Ascending aorta (tissue), 2 donors: ENCODE results near the gene PPFIA2. TPM values are rescaled to one million over a fixed set of nuclear protein-coding genes. Genes with fewer than 3 reads are reported as not detected.

ENCODE experiments used
- DNase-seq, 2 donors: peaks; one replicate each; pipeline ENCODE4 v3.0.0-alpha.2; 2019; ENCODE audit warnings: low spot score in 2 of 2
- H3K27ac ChIP-seq, 2 donors: fragments of 200-600 bp; sonication (generic); one replicate each; pipeline ENCODE4 v1.5.1; 2016 to 2017; ENCODE audit warnings: mild to moderate bottlenecking in 1 of 2
- H3K27me3 ChIP-seq: fragments of 200-600 bp; sonication (generic); one replicate; pipeline ENCODE4 v1.5.1; 2017
- H3K36me3 ChIP-seq, 2 donors: fragments of 200-600 bp; sonication (generic); one replicate each; pipeline ENCODE4 v1.5.1; 2016
- H3K4me1 ChIP-seq, 2 donors: fragments of 200-600 bp; sonication (generic); one replicate each; pipeline ENCODE4 v1.5.1; 2016 to 2017; ENCODE audit warnings: mild to moderate bottlenecking in 1 of 2
- H3K4me3 ChIP-seq, 2 donors: fragments of 200-600 bp; sonication (generic); one replicate each; pipeline ENCODE4 v1.5.1; 2016 to 2017; ENCODE audit warnings: mild to moderate bottlenecking in 1 of 2
- H3K9me3 ChIP-seq, 2 donors: fragments of 200-600 bp; sonication (generic); one replicate each; pipeline ENCODE4 v1.5.1; 2016
- intact Hi-C: fragments of 100-400 bp; cut with DNase I; formaldehyde crosslinking; loops from one replicate; pipeline ENCODE4 v1.15.1; 2023
- total RNA-seq: library from RNA; depleted of rRNA; stranded (reverse); fragments of >200 nt; gene quantifications from one replicate; pipeline ENCODE4 v1.1.0, GENCODE V29; 2016
- TF ChIP-seq, protein P1 (sequence below), 3 experiments: fragments of 200-600 bp in 2 of 3; fragments of 450-650 bp in 1 of 3; sonication (generic) in 2 of 3; IDR thresholded peaks; one replicate each; pipeline ENCODE4 v1.5.1; 2016 to 2019; ENCODE audit warnings: antibody characterized with exemption in 3 of 3, mild to moderate bottlenecking in 1 of 3, moderate library complexity in 1 of 3

The PPFIA2 gene
- total RNA-seq, 1 donor from 2014 or later, result 15.0 TPM

DNA sequence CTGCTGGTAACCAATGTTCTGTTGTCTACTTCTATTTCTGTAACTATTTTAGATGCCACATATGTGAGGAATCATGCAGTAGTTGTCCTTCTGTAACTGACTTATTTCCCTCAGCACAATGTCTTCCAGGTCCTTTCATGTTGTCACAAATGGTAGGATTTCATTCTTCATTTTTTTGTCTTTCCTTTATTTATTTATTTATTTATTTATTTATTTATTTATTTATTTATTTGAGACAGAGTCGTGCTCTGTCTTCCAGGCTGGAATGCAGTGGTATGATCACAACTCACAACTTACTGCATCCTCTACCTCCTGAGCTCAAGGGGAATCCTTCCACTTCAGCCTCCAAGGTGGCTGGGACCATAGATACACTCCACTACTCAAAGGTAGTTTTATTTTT, 288.2 kb downstream of the PPFIA2 start:
- Histone ChIP-seq H3K27me3 (no peaks in the 10 kb centered on the region), H3K4me3 (no peak overlapping the region), H3K9me3 (no peaks in the 10 kb centered on the region), H3K27ac (no peak overlapping the region), H3K36me3 (no peaks in the 10 kb centered on the region), H3K4me1 (no peaks in the 10 kb centered on the region)
- no peak for DNase-seq
- TF ChIP-seq, protein P1, sequence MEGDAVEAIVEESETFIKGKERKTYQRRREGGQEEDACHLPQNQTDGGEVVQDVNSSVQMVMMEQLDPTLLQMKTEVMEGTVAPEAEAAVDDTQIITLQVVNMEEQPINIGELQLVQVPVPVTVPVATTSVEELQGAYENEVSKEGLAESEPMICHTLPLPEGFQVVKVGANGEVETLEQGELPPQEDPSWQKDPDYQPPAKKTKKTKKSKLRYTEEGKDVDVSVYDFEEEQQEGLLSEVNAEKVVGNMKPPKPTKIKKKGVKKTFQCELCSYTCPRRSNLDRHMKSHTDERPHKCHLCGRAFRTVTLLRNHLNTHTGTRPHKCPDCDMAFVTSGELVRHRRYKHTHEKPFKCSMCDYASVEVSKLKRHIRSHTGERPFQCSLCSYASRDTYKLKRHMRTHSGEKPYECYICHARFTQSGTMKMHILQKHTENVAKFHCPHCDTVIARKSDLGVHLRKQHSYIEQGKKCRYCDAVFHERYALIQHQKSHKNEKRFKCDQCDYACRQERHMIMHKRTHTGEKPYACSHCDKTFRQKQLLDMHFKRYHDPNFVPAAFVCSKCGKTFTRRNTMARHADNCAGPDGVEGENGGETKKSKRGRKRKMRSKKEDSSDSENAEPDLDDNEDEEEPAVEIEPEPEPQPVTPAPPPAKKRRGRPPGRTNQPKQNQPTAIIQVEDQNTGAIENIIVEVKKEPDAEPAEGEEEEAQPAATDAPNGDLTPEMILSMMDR (IDR thresholded peaks at IDR 0.05), result no peak
- intact Hi-C loops, result no loop called here

DNA sequence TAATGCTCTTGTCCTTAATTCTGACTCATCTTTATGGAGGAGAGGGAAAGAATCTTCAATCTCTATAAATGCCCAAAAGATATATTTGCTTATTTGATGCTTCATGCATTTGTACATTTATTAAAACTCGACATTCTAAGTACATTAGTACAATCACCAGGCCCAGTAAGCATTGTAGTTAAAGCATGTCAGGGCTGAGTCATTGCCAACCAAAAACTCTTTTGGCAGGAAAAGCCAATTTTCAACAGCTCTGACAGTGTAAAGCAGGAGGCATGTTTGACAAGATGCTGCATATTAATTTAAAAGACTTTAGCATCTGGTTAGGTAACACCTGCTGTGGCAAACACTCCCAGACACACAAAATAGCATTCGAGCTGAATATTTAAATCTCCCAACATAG, 290.9 kb downstream of the PPFIA2 start:
- Histone ChIP-seq H3K4me3 (no peak overlapping the region), H3K9me3 (no peaks in the 10 kb centered on the region), H3K4me1 (no peaks in the 10 kb centered on the region), H3K27ac (no peak overlapping the region), H3K27me3 (no peaks in the 10 kb centered on the region), H3K36me3 (no peaks in the 10 kb centered on the region)
- DNase-seq, result no peak
- intact Hi-C loops, result no loop called here
- TF ChIP-seq, protein P1 (IDR thresholded peaks at IDR 0.05), result no peak

DNA sequence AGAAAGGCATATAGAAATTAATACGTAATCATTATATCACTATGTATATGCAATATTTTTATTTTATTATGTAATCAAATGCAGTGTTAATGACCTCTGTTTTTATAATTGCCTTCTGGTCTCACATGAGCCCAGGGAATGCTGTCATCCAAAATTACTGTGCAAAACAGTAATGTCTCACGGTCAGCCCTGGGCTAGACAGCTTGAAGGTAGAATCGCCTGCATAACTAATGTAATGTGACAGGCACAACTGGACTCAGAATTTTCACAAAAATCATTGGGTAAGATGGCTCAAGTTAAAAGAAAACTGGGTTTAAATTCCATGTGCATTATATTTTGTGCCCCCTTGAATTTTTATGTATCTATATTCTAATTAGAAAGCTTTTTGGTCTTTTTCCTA, 293.3 kb downstream of the PPFIA2 start:
- H3K36me3 ChIP-seq, result no peaks in the 10 kb centered on the region
- H3K4me1 ChIP-seq, result no peaks in the 10 kb centered on the region
- intact Hi-C loops, result no loop called here
- DNase-seq, result no peak
- no peaks in the 10 kb centered on the region for H3K27me3 ChIP-seq
- TF ChIP-seq, protein P1 (IDR thresholded peaks at IDR 0.05), result no peak
- H3K27ac ChIP-seq, result no peak overlapping the region
- no peaks in the 10 kb centered on the region for H3K9me3 ChIP-seq
- H3K4me3 ChIP-seq, result no peak overlapping the region

DNA sequence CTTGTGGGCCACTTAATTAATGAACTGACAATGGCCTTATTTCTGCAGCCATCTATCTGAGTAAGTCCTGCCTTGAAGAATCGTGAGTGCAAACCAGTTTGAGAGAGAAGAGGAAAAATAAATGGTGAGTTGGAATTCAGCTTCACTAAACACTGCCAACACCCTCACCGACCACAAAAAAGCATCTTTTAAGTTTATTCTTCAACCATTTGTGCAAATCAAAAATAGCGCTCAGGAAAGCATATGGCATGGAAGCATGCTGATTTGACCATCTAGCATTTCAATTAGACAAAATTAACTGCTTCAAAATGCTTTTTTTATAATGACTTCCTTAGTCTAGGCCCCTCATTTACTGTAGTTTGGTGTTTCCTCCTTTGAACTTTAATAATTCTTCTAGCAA, 294.0 kb downstream of the PPFIA2 start:
- intact Hi-C loops, result no loop called here
- DNase-seq, result no peak
- Histone ChIP-seq H3K27ac (no peak overlapping the region), H3K27me3 (no peaks in the 10 kb centered on the region), H3K36me3 (no peaks in the 10 kb centered on the region), H3K4me3 (no peak overlapping the region), H3K4me1 (no peaks in the 10 kb centered on the region), H3K9me3 (no peaks in the 10 kb centered on the region)
- TF ChIP-seq, protein P1 (IDR thresholded peaks at IDR 0.05), result no peak

DNA sequence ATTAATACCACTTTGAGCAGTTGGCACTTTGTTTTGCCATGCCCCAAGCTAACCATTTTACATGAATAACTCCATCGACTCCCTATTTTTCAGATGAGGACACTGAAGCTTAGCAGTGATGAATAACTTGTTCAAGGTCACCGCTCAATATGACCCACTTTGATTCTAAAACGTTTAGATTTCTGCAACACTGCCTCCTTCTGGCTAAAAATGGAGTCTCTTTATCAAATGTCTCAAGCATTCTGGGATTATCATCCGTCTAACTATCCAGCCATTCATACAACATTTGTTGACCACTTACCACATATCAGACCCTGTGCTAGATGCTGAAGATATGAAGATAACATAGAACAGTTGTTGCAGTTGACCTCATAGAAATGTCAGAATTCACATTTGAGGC, 298.0 kb downstream of the PPFIA2 start:
- Histone ChIP-seq H3K27me3 (no peaks in the 10 kb centered on the region), H3K36me3 (peaks cover 0 to under 1% of the 10 kb centered on the region in 2 donors), H3K9me3 (no peaks in the 10 kb centered on the region), H3K4me3 (no peak overlapping the region), H3K27ac (no peak overlapping the region), H3K4me1 (no peaks in the 10 kb centered on the region)
- intact Hi-C loops, result no loop called here
- TF ChIP-seq, protein P1 (IDR thresholded peaks at IDR 0.05), result no peak
- DNase-seq, result no peak
